NB4 (cell line): Measurements from ENCODE around the gene ZNF490.

Experiments used
- MYC ChIP-seq: IDR thresholded peaks from 2 replicates; pipeline ENCODE4 v1.6.1; 2011; ENCODE audit warnings: low read depth, low read length
- POLR2A ChIP-seq: IDR thresholded peaks from 2 replicates; pipeline ENCODE4 v1.6.1; 2011; ENCODE audit warnings: mild to moderate bottlenecking; ENCODE audit not compliant: insufficient read length; ENCODE audit errors: extremely low read depth
- TF ChIP-seq, protein P1 (sequence below): IDR thresholded peaks from one replicate; pipeline ENCODE4 v1.5.1; 2012; ENCODE audit warnings: low read depth, low read length
- TF ChIP-seq, protein P2 (sequence below): IDR thresholded peaks from 2 replicates; pipeline ENCODE4 v1.6.1; 2011; ENCODE audit warnings: low read depth, low read length

DNA sequence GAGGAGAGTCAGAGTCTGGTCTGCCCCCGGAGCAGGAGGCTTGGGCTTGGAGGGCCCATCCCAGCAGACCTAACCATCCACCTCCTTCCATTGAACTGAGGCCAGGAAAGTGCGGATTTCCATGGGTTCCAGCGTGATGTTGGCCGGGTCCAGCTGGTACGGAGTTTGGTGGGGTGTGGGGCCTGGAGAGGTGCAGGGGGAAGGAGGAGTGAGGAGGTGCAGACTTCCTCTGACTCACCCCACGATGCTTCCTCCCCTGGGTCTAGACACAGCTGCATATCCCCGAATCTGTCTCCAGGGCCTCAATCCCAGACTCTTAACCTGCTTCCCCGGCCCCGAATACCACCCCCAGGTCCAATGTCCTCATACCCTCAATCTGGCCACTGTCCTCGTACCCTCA is 35.9 kb upstream of the ZNF490 start:
- TF ChIP-seq, protein P1, sequence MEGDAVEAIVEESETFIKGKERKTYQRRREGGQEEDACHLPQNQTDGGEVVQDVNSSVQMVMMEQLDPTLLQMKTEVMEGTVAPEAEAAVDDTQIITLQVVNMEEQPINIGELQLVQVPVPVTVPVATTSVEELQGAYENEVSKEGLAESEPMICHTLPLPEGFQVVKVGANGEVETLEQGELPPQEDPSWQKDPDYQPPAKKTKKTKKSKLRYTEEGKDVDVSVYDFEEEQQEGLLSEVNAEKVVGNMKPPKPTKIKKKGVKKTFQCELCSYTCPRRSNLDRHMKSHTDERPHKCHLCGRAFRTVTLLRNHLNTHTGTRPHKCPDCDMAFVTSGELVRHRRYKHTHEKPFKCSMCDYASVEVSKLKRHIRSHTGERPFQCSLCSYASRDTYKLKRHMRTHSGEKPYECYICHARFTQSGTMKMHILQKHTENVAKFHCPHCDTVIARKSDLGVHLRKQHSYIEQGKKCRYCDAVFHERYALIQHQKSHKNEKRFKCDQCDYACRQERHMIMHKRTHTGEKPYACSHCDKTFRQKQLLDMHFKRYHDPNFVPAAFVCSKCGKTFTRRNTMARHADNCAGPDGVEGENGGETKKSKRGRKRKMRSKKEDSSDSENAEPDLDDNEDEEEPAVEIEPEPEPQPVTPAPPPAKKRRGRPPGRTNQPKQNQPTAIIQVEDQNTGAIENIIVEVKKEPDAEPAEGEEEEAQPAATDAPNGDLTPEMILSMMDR, result no peak
- TF ChIP-seq POLR2A (no peak), MYC (no peak)
- TF ChIP-seq, protein P2, sequence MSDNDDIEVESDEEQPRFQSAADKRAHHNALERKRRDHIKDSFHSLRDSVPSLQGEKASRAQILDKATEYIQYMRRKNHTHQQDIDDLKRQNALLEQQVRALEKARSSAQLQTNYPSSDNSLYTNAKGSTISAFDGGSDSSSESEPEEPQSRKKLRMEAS, result no peak
